Measurements from ENCODE around the gene ZIC1. TPM values are rescaled to one million over a fixed set of nuclear protein-coding genes. Genes with fewer than 3 reads are reported as not detected.

ZIC1 gene
- polyA plus RNA-seq, 1 donor (not counting 4 experiments of a cell fraction or from before 2014, with no cell fraction given) = not detected

- Histone ChIP-seq H3K27me3 (ENCODE audit: control insufficient read depth, extremely low read depth, insufficient read depth, low read length) (peaks cover 79% of the 10 kb centered on the region), H4K20me1 (ENCODE audit: control insufficient read depth, extremely low read depth, insufficient read depth, low read length) (no peaks in the 10 kb centered on the region), H3K27ac (ENCODE audit: control insufficient read depth, insufficient read depth, low read length) (no peak overlapping the region), H3K4me3 (ENCODE audit: control insufficient read depth in 2 of 3, extremely low read depth in 1 of 3, insufficient read depth in 2 of 3, low read depth in 1 of 3, low read length in 3 of 3) (no peak overlapping the region), H3K36me3 (ENCODE audit: control insufficient read depth in 2 of 2, extremely low read depth in 1 of 2, insufficient read depth in 2 of 2, low read length in 2 of 2) (no peaks in the 10 kb centered on the region), H2AFZ (ENCODE audit: control insufficient read depth, low read length) (no peak overlapping the region), H3K9me1 (ENCODE audit: control insufficient read depth, extremely low read depth, insufficient read depth, low read length) (no peaks in the 10 kb centered on the region), H3K9ac (ENCODE audit: control insufficient read depth, extremely low read depth, insufficient read depth, low read length) (no peak overlapping the region), H3K79me2 (ENCODE audit: control insufficient read depth, insufficient read depth, low read length) (no peaks in the 10 kb centered on the region), H3K9me3 (ENCODE audit: control insufficient read depth, low read depth, low read length) (peaks cover 6% of the 10 kb centered on the region), H3K4me1 (ENCODE audit: control insufficient read depth, extremely low read depth, insufficient read depth, low read length) (no peaks in the 10 kb centered on the region), H3K4me2 (ENCODE audit: control insufficient read depth, extremely low read depth, insufficient read depth, low read depth, low read length) (no peak overlapping the region)
- DNase-seq (ENCODE audit: low read depth, low spot score) (no peak), FAIRE-seq (no peak)
- TF ChIP-seq EZH2 (IDR thresholded peaks at IDR 0.05; ENCODE audit: low read length) (peak; percentile 70), CTCF (optimal IDR thresholded peaks at IDR 0.05 in 1 of 3, IDR thresholded peaks at IDR 0.05 in 1 of 3, conservative IDR thresholded peaks at IDR 0.05 in 1 of 3; ENCODE audit: extremely low read depth in 1 of 3, insufficient read depth in 2 of 3, low read length in 3 of 3) (no peak)
- dilution Hi-C loops (cut with MboI; ENCODE audit: extremely low pct_ligation_motif_present, low sequenced_read_pairs) = no loop called here
Observed at GRCh38 chr3:147420353-147421183, 11.4 kb downstream of the ZIC1 start.

GRCh38 chr3:147421184-147421912 is 12.2 kb downstream of the ZIC1 start:
- no peak for TF ChIP-seq EZH2 (IDR thresholded peaks at IDR 0.05; ENCODE audit: low read length)
- no peak for TF ChIP-seq CTCF (optimal IDR thresholded peaks at IDR 0.05 in 1 of 3, IDR thresholded peaks at IDR 0.05 in 1 of 3, conservative IDR thresholded peaks at IDR 0.05 in 1 of 3; ENCODE audit: extremely low read depth in 1 of 3, insufficient read depth in 2 of 3, low read length in 3 of 3)
- Histone ChIP-seq H3K9me3 (ENCODE audit: control insufficient read depth, low read depth, low read length) (peaks cover 6% of the 10 kb centered on the region), H4K20me1 (ENCODE audit: control insufficient read depth, extremely low read depth, insufficient read depth, low read length) (no peaks in the 10 kb centered on the region), H2AFZ (ENCODE audit: control insufficient read depth, low read length) (no peak overlapping the region), H3K36me3 (ENCODE audit: control insufficient read depth in 2 of 2, extremely low read depth in 1 of 2, insufficient read depth in 2 of 2, low read length in 2 of 2) (no peaks in the 10 kb centered on the region), H3K4me3 (ENCODE audit: control insufficient read depth in 2 of 3, extremely low read depth in 1 of 3, insufficient read depth in 2 of 3, low read depth in 1 of 3, low read length in 3 of 3) (no peak overlapping the region), H3K4me1 (ENCODE audit: control insufficient read depth, extremely low read depth, insufficient read depth, low read length) (no peaks in the 10 kb centered on the region), H3K27ac (ENCODE audit: control insufficient read depth, insufficient read depth, low read length) (no peak overlapping the region), H3K79me2 (ENCODE audit: control insufficient read depth, insufficient read depth, low read length) (no peaks in the 10 kb centered on the region), H3K27me3 (ENCODE audit: control insufficient read depth, extremely low read depth, insufficient read depth, low read length) (peaks cover 79% of the 10 kb centered on the region), H3K9me1 (ENCODE audit: control insufficient read depth, extremely low read depth, insufficient read depth, low read length) (no peaks in the 10 kb centered on the region), H3K9ac (ENCODE audit: control insufficient read depth, extremely low read depth, insufficient read depth, low read length) (no peak overlapping the region), H3K4me2 (ENCODE audit: control insufficient read depth, extremely low read depth, insufficient read depth, low read depth, low read length) (no peak overlapping the region)
- no peak for FAIRE-seq
- dilution Hi-C loops (cut with MboI; ENCODE audit: extremely low pct_ligation_motif_present, low sequenced_read_pairs) = no loop called here
- no peak for DNase-seq (ENCODE audit: low read depth, low spot score)

Data from keratinocyte (primary cell).